Measurements from ENCODE around the gene BTBD16. TPM values are rescaled to one million over a fixed set of nuclear protein-coding genes. Genes with fewer than 3 reads are reported as not detected.

Gene BTBD16
- total and polyA plus RNA-seq, 10 of the 15 experiments (the other 5 are each of a cell fraction or from before 2014, with no cell fraction given): 0.11 TPM; not detected in 9

GRCh38 chr10:122362621-122363020 lies 91.5 kb downstream of the BTBD16 start (continued):
- TF ChIP-seq KLF5 (IDR thresholded peaks at IDR 0.05; ENCODE audit: partially characterized antibody) (no peak), ESRRA (IDR thresholded peaks at IDR 0.05; ENCODE audit: low read length) (no peak), PAX5 (IDR thresholded peaks at IDR 0.05; ENCODE audit: borderline replicate concordance, low read depth, low read length) (no peak), ZBTB4 (CRISPR knock-in tag; IDR thresholded peaks at IDR 0.05) (no peak)
- TF ChIP-seq, protein P1, sequence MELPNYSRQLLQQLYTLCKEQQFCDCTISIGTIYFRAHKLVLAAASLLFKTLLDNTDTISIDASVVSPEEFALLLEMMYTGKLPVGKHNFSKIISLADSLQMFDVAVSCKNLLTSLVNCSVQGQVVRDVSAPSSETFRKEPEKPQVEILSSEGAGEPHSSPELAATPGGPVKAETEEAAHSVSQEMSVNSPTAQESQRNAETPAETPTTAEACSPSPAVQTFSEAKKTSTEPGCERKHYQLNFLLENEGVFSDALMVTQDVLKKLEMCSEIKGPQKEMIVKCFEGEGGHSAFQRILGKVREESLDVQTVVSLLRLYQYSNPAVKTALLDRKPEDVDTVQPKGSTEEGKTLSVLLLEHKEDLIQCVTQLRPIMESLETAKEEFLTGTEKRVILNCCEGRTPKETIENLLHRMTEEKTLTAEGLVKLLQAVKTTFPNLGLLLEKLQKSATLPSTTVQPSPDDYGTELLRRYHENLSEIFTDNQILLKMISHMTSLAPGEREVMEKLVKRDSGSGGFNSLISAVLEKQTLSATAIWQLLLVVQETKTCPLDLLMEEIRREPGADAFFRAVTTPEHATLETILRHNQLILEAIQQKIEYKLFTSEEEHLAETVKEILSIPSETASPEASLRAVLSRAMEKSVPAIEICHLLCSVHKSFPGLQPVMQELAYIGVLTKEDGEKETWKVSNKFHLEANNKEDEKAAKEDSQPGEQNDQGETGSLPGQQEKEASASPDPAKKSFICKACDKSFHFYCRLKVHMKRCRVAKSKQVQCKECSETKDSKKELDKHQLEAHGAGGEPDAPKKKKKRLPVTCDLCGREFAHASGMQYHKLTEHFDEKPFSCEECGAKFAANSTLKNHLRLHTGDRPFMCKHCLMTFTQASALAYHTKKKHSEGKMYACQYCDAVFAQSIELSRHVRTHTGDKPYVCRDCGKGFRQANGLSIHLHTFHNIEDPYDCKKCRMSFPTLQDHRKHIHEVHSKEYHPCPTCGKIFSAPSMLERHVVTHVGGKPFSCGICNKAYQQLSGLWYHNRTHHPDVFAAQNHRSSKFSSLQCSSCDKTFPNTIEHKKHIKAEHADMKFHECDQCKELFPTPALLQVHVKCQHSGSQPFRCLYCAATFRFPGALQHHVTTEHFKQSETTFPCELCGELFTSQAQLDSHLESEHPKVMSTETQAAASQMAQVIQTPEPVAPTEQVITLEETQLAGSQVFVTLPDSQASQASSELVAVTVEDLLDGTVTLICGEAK (IDR thresholded peaks at IDR 0.05; ENCODE audit: borderline replicate concordance): no peak

- Histone ChIP-seq H3K79me2 (ENCODE audit: control insufficient read depth, insufficient read depth, low read length) (no peaks in the 10 kb centered on the region), H3K4me2 (ENCODE audit: control insufficient read depth, insufficient read depth) (no peak overlapping the region), H3K36me3 (ENCODE audit: control insufficient read depth in 2 of 2, insufficient read depth in 2 of 2, low read length in 1 of 2) (no peaks in the 10 kb centered on the region), H3K27ac (ENCODE audit: control insufficient read depth, insufficient read depth) (no peak overlapping the region), H3K4me1 (ENCODE audit: control insufficient read depth, insufficient read depth, low read length) (no peaks in the 10 kb centered on the region), H2AFZ (ENCODE audit: control insufficient read depth, low read depth, low read length) (no peak overlapping the region), H4K20me1 (ENCODE audit: control insufficient read depth, insufficient read depth) (no peaks in the 10 kb centered on the region), H3K27me3 (replicated peaks in 1 of 2; ENCODE audit: control insufficient read depth in 2 of 2, insufficient read depth in 2 of 2, low read length in 1 of 2) (peaks cover 0 to 7% of the 10 kb centered on the region in 2 experiments; a peak in 2 of 4 replicates), H3K9me3 (replicated peaks; ENCODE audit: control insufficient read depth, insufficient read depth, low read length) (no peaks in the 10 kb centered on the region), H3K9ac (ENCODE audit: control insufficient read depth, insufficient read depth, low read length) (no peak overlapping the region), H3K4me3 (no peak overlapping the region)
- in situ Hi-C loops (cut with MboI) (no loop called here), intact Hi-C loops (cut with micrococcal nuclease; ENCODE audit: unreplicated experiment) (no loop called here)
- no TSS peak for BruUV-seq (replicated peaks)
- TF ChIP-seq ZBED1 (IDR thresholded peaks at IDR 0.05; ENCODE audit: borderline replicate concordance): no peak
- TF ChIP-seq NFXL1 (IDR thresholded peaks at IDR 0.05; ENCODE audit: borderline replicate concordance): no peak
- CTCF ChIA-PET: no interaction called here
- SMC1A ChIA-PET (ENCODE audit: uncharacterized antibody, unreplicated experiment): no interaction called here
- ATAC-seq (no peak), DNase-seq (ENCODE audit: low read depth, low spot score) (no peak), FAIRE-seq (no peak)
- RAD21 ChIA-PET (ENCODE audit: unreplicated experiment): no interaction called here
- POLR2A ChIA-PET: no interaction called here
- 34% methylated on average over 2 of the region's 2 CpGs for WGBS (ENCODE audit: insufficient coverage, insufficient replicate concordance, low lambda C conversion rate, missing lambda C conversion rate)
Observed at GRCh38 chr10:122363311-122363710, 92.2 kb downstream of the BTBD16 start.
